Erythroblast (primary cell): ENCODE measurements around the gene C3.
"Not testable (repeated sequence)": the region's sequence is repeated elsewhere in the genome, so short reads cannot be mapped to it uniquely, and the experiment has no call there.

Source experiments
- DNase-seq, 2 experiments: peaks; one replicate each; lab custom pipeline; 2025; lab: John Stamatoyannopoulos, UW
- GATA1 ChIP-seq: IDR thresholded peaks from 2 replicates; pipeline ENCODE4 v1.6.1; 2011; ENCODE audit warnings: low read depth, mild to moderate bottlenecking, control low read depth, low read length, moderate library complexity
- POLR2A ChIP-seq: IDR thresholded peaks from 2 replicates; pipeline ENCODE4 v1.6.1; 2011; ENCODE audit warnings: mild to moderate bottlenecking, low read length

C3 gene

GRCh38 chr19:6674868-6675305 is 45.6 kb downstream of the C3 start:
- no peak for TF ChIP-seq POLR2A
- no peak for TF ChIP-seq GATA1
- peak; percentile 47 to 57 for DNase-seq

- DNase-seq = not testable (repeated sequence)
Measured at GRCh38 chr19:6674408-6674807, 46.0 kb downstream of the C3 start.

- TF ChIP-seq POLR2A = no peak
- TF ChIP-seq GATA1 = no peak
- DNase-seq = no peak
Measured at GRCh38 chr19:6672693-6673290, 47.7 kb downstream of the C3 start.

- DNase-seq = no peak
- TF ChIP-seq POLR2A (no peak), GATA1 (no peak)
Measured at GRCh38 chr19:6671960-6672359, 48.5 kb downstream of the C3 start.

- DNase-seq = no peak
- no peak for TF ChIP-seq POLR2A
- no peak for TF ChIP-seq GATA1
Measured at GRCh38 chr19:6668691-6669090, 51.8 kb downstream of the C3 start.

- no peak for TF ChIP-seq GATA1
- no peak for TF ChIP-seq POLR2A
- no peak for DNase-seq
Measured at GRCh38 chr19:6667114-6667627, 53.3 kb downstream of the C3 start.

- no peak for DNase-seq
- TF ChIP-seq POLR2A (no peak), GATA1 (no peak)
Measured at GRCh38 chr19:6664916-6665315, 55.5 kb downstream of the C3 start.

GRCh38 chr19:6663236-6664201 is 56.9 kb downstream of the C3 start:
- no peak for DNase-seq

GRCh38 chr19:6662702-6663101 is 57.7 kb downstream of the C3 start:
- DNase-seq = no peak
- TF ChIP-seq GATA1 (no peak), POLR2A (no peak)

More at GRCh38 chr19:6663236-6664201, 56.9 kb downstream of the C3 start:
- TF ChIP-seq POLR2A = no peak
- TF ChIP-seq GATA1 = no peak

GRCh38 chr19:6661509-6662244 is 58.8 kb downstream of the C3 start:
- DNase-seq = not testable (repeated sequence)

- TF ChIP-seq POLR2A = no peak
- TF ChIP-seq GATA1 = no peak
- DNase-seq = no peak
Measured at GRCh38 chr19:6660930-6661329, 59.5 kb downstream of the C3 start.

- DNase-seq = not testable (repeated sequence)
Measured at GRCh38 chr19:6656390-6656789, 64.1 kb downstream of the C3 start.

GRCh38 chr19:6654347-6655310 is 65.8 kb downstream of the C3 start:
- no peak for TF ChIP-seq GATA1
- no peak for TF ChIP-seq POLR2A
- no peak for DNase-seq

- no peak for TF ChIP-seq GATA1
- no peak for TF ChIP-seq POLR2A
- DNase-seq = no peak
Measured at GRCh38 chr19:6652805-6653094, 67.7 kb downstream of the C3 start.
